ENCODE data around the gene ALG6. TPM values are rescaled to one million over a fixed set of nuclear protein-coding genes. Genes with fewer than 3 reads are reported as not detected.
A peak's percentile ranks its signal among the peaks of the same experiment; 100 is the strongest.
"Not testable (repeated sequence)": the region's sequence is repeated elsewhere in the genome, so short reads cannot be mapped to it uniquely, and the experiment has no call there.

Gene ALG6
- total RNA-seq, 1 experiment from 2014 or later: 15.8 TPM

DNA sequence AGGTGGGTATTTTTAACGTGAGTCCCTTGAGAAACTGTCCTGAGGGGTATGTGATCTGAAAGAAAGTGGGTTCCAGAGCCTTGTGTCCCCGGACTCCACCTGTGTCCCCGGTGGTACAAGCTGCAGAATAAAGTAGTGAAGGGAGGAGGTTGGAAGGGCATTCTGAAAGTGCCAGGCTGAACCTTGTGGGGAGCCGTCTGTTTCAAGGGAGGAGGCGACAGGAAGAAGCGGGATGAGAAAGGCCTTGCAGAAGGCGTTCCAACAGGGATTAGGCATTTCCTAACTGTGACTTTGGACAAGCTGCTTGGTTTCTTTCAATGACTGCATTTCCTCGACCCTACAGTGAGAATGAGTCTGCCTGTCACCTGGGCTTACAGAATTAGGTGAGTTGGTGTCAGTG, 39.3 kb upstream of the ALG6 start:
- DNase-seq (ENCODE audit: low read depth): no peak

DNA sequence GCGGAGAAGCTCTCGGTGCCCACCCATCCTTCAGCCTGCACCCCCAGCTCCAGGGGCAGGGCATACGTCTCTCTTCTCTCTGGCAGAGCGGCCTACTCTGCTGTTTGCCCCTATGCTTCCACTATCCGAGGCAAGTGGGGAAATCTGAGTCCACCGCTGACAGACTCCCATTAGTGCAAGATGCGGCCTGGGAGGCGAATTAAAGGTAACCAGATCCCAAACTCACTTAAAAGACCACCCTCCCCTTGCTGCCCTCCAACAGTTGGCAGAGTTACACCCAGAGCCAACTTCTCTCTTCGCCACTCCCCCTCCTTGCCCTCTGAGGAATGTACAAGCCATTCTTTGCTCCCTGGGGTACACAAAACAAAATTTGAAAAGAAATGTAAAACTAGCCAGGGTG, 38.6 kb upstream of the ALG6 start:
- DNase-seq (ENCODE audit: low read depth): no peak

DNA sequence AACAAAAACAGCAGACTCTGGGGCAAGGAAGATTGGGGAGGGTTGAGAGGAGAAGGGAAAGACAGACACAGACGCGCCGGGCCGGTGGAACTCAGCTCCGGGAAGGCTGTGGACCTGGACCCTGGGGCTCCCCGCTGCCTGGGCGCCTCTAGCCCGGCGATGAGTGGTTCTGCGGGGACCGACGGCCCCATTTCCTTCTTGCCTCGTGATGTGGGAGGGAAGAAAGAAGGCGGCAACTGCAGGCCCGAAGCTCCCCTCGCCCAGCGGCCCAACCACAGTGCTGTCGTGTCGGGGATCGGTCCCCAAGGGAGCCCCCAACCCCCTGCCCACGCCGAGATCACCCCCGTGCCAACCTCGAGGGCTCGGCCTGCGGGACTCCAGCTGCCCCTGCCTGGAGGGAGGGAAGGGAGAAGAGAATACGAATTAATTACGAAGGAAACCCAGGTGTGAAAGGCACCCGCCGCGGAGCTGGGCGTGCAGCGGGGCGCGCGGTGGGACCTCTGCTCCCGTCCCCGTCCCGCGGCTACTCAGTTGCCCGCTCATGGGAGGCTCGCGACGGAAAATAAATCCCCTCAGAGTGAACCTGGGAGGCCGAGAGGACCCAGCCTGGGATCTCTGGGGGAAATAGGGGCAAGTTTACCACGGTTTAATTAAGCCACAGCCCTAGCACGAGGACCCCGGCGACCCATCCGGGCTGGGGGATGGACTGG, 37.7 kb upstream of the ALG6 start:
- no peak for DNase-seq (ENCODE audit: low read depth)

DNA sequence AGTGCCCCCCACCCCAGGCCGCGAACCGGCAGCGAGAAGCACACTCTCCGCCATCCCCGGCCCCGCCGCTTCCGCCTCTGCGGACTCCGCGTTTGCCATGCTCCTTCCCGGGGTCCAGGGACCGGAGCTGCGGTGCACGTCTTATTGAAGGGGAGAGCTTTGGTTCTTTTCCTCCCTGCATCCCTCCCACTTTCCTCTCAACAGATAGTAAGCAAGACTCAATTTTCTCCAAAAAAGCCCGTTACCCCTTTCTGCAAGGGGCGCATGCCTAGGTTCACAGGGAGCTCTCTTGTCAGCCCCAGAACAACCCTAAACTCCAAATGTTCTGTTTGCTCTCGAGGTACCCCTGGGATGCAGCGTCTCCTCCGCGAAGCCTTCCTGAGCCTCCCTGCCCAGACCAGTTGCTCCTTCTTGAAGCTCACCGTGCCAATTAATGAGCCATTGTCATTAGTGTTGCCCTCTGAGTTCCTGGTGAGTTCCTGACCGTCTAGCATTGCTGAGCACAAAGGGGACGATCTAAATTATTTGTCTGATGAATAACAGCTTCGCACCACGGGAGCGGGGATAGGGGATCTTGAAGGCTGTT, 37.0 kb upstream of the ALG6 start:
- DNase-seq (ENCODE audit: low read depth): no peak

DNA sequence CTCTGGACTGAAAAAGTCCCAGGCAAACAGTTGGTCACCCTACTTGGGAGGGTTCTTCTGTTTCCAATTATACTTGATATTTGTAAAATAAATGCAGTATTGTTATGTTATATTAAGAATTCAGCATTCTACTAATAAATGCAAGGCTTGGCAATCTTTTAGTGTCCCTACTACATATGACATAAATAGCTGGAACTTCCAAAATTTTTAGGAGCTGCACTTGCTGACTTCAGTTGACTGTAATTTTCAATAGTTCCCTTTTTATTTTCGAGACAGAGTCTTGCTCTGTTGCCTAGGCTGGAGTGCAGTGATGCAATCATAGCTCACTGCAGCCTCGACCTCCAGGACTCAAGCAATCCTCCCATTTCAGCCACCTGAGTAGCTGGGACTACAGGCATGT, 25.0 kb upstream of the ALG6 start:
- no peak for DNase-seq (ENCODE audit: low read depth)

DNA sequence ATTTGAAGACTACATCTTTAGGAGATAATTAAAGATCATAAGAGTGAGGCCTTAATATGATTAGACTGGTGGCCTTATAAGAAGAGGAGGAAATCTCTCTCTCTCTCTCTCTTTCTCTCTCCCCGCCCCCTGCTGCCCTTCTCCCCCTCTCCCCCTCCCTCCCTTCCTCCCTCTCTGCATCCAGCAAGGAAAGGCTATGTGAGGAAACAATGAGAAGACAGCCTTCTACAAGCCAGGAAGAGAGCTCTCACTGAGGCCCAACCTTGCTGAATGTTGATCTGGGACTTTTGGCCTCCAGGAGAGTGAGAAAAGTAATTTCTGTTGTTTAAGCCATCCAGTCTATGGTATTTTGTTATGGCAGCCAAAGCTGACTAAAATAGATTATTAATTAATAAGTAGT, 23.5 kb upstream of the ALG6 start:
- DNase-seq (ENCODE audit: low read depth): no peak

DNA sequence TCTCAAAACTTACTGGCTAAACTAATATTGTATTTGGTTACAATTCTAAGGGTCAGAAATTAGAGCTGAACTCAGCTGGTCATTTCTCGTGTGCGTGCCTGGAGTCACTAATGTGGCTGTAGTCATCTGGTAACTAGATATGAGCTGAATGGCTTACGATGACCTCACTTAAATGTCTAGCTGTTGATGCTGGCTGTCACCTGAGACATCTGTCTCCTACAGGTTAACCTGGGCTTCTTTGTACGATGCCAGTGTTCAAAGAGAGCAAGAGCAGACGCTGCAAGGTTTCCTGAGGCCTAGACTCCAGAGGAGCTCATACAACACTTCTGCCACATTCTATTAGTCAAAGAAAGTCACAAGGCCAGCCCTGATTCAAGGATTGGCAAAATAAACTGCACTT, 17.1 kb upstream of the ALG6 start:
- DNase-seq (ENCODE audit: low read depth): no peak

DNA sequence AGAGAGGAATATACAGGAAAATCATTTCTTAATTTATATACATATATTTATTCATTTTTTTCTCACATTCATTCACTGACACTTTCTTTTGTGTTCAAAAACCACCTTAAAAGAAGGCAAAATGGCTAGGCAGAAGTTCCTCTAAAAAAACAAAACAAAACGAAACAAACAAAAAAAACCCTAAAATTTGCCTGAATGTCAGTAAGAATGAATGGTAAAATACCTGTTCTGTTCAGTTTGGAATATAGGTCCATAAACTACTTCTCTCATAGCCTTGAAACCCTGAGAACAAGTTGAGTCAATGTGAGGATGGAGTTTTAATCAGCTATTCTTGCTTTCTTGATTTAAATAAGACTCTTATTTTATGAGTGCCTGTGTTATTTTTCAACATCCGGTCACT, 14.7 kb upstream of the ALG6 start:
- DNase-seq (ENCODE audit: low read depth): no peak

DNA sequence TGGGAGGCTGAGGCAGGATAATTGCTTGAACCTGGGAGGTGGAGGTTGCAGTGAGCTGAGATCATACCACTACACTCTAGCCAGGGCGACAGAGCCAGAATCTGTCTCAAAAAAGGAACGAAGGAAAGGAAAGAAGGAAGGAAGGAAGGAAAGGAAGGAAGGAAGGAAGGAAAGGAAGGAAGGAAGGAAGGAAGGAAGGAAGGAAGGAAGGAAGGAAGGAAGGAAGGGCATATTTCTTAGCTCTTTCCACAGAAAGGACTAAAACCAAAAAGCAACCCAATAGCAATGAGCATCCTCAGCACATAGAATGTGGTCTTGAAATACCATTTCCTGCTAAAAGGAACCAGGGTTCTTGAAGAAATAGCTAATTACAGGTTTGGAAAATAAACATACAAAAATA, 11.2 kb upstream of the ALG6 start:
- DNase-seq (ENCODE audit: low read depth): not testable (repeated sequence)

DNA sequence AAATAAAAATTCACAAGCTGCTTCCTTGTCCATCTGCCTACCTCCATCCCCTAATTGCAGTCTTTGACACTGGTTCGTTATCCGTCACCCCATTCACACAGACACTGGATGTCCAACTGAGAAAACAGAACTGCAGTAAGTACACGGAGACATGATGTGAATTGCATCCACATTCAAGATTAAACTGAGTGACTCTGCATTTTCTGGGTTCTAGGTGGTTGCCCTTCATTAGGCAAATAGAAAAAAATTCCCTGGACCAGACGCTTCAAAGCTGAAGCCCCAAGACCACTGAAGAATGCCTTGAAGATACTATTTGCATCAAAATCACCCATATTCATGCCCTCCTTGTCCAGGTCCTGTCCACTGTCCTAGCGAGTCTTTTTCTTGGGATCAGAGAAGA, 7.9 kb upstream of the ALG6 start:
- DNase-seq (ENCODE audit: low read depth): no peak

DNA sequence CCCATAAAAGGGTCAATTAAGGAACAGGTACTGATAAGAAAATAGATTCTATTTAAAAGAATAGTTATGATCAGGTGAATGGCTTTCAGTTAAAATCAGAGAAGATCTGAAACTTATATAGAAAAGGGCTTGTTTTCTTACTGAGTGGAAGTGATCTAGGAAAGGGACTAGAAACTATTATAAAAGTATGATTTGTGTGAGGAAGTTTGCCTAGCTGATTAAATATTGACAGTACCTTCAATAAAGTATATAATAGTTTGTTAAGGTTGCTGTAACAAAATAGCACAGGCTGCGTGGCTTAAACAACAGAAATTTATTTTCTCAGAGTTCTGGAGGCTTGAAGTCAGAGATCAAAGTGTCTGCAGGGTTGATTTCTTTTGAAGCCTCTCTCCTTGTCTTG, 5.4 kb upstream of the ALG6 start:
- DNase-seq (ENCODE audit: low read depth): no peak

DNA sequence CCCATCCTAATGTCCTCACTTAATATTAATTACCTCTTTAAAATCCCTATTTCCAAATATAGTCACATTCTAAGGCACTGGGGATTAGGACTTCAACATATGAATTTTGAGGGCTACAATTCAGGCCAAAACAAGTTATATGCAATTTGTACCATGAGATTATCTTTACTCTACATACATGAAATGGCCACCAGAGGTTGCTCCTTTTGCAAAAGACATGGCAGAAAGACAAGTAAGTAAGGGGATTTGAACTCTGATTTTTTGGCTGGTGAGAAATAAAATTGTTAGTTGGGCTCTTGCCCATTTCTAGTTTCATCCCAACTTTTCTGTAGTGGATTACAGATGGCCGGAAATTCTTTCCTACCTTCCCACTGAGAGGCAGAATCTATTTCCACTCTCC, 4.8 kb upstream of the ALG6 start:
- DNase-seq (ENCODE audit: low read depth): no peak

DNA sequence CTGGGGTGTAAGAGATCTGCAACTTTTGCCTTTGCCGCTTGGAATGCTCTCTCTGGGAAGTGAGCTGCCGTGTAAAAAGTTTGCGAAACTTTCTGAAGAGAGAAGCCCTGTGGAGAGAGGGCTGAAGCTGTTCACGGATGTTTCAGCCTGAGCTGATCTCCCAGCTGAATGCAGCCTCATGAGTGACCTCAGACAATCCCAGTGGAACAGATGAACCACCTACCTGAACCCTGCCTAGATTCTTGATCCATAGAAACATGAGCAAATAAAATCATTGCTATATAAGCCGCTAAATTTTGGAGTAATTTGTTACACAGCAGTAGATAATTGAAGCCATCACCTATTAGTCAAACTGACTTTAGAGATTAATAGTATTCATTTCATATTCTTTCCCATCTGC, 4.4 kb upstream of the ALG6 start:
- DNase-seq (ENCODE audit: low read depth): no peak

DNA sequence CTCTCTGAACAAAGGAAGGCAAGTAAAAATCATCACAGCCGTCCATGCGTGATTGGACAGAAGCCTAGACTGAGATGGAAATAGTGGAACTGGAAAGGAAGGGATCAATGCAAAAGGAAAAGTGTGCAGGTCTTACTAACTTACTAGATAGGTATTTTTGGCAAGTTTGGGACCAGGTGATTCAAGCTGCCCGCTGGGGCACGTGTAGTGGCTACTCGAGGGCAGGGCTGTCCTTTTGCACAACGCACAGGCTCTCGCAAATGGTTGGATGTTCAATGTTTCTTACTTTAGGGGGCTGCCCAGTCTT, 566 bp upstream of the ALG6 start:
- DNase-seq (ENCODE audit: low read depth): no peak

DNA sequence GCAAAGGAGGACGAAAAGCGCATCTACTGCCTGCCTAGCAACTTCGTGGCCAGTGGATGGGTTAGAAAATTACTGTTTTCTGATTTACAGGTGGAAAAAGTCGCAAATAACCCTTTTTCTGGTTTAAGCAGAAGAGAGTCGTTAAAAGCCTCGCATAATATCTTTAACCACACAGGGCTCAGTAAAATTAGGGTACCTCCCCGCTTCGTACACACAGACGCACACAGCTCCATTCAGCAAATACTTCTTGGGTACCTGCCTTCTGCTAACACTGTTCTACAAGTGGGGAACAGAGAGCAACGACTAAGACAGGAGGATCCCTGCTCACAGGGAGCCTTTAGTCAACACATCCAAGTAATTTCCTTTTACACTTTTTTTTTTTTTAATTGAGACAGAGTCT, 704 bp downstream of the ALG6 start:
- peak; percentile 13 for DNase-seq (ENCODE audit: low read depth)

DNA sequence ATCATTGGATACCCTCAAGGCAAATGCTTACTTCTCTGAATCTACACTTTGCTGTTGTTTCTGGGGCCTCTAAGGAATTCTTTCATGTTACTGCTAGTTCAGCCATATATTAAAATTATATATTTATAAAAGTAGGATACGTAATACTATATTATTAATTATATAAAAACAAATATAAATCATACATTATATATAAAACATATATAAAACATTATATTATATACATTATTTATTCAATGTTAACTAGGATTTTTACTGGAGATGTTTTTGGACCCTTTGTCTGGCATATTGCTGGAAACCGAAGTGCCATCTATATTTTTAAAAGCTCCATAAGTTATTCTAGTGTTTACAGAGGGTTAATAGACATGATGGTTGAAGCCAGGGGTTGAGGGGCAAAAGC, 12.2 kb downstream of the ALG6 start:
- no peak for DNase-seq (ENCODE audit: low read depth)

DNA sequence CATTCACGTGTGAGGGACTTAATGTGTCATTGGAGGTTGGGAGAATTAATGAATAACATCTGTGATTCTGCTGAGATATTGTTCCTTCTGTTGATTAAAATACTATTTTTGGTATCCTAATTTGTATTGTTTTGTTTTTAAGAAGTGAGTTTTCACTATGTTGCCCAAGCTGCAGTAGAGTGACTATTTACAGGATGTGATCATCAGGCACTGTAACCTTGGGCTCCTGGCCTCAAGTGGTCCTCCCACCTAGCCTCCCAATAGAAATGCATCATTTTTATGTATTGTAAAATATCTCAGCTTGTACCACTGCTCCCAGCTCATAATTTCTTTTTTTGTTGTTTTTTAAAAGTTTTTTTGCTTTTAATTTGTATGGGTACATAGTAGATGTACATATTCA, 14.3 kb downstream of the ALG6 start:
- no peak for DNase-seq (ENCODE audit: low read depth)

DNA sequence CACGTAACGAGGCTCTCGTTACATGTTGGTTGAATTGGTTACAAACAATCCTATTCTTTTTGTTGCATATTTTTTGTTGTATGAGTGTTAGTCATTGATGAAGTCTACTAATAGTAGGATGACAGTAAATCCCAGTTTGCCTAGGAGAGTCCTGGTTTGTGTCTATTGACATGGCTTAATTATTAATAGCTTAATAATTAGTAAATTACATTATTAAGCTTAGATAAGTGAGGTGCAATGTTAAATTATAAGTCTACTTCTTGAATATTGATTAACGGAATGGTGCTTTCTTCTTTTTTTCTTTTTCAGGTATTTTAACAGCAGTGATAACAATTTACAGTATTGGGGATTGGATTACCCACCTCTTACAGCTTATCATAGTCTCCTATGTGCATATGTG, 34.5 kb downstream of the ALG6 start:
- no peak for DNase-seq (ENCODE audit: low read depth)

DNA sequence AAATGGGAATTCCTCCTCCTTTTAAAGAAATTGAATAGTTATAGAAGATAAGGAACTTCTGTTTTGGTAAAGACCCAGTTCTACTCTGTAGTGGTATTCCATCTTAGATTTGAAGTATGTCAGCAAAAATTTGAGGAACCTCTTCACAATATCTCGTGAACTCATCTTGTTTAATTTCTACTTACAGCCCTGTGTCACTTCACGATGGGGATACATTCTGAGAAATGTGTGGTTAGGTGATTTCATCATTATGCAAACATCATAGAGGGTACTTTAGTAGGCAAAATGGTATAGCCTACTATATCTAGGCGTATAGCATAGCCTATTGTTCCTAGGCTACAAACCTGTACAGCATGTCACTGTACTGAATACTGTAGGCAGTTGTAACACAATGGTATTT, 36.0 kb downstream of the ALG6 start:
- no peak for DNase-seq (ENCODE audit: low read depth)

DNA sequence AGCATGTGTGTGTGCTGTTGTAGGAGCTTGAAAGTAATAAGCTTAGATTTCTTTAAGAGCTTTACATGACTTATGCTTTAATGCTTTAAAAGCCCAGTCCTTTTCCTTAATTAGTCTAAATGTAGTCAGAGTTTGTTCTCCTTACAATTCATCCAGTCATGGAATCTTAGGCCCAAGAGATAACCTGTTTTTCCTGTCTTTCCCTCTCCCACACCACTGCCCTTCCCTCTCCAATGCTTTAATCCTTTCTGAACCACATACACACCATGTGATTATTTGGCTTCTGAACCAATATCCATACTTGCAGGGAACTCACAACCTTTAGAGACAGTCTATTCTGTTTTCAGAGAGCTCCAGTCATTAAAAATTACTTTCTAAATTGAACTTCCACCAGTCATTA, 37.6 kb downstream of the ALG6 start:
- no peak for DNase-seq (ENCODE audit: low read depth)

DNA sequence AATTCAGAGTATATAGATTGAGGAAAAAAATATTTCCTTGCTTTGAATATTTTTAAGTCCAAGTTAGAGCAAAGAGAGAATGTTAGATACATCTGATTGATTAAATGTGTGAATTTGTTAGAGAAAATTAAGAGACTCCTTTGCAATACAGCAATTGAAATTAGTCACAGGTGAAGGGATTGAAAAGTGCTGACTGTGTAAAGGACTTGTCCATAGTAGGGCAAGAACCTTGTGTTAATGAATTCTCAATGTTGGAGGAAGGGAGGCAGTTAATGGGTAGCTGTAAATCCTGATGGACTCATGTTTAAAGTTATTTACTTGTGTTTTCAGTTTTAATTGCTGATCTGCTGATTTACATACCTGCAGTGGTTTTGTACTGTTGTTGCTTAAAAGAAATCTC, 38.6 kb downstream of the ALG6 start:
- DNase-seq (ENCODE audit: low read depth): no peak

DNA sequence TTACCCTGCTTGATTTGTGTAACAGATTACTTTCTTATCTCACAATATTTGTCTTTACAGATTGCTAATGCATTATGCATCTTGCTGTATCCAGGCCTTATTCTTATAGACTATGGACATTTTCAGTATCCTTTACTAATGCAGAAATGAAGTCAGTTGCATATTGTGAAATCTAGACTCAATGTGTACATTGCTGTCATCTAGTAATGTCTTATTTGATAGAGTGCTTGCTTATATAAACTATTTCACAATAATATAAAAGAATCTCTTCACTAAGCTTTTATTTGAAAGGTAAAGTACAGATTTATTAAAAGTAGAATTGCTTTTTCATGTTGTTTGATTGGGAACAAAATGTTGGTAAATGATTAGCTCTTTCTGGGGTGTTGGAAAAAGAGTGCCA, 39.6 kb downstream of the ALG6 start:
- DNase-seq (ENCODE audit: low read depth): no peak

DNA sequence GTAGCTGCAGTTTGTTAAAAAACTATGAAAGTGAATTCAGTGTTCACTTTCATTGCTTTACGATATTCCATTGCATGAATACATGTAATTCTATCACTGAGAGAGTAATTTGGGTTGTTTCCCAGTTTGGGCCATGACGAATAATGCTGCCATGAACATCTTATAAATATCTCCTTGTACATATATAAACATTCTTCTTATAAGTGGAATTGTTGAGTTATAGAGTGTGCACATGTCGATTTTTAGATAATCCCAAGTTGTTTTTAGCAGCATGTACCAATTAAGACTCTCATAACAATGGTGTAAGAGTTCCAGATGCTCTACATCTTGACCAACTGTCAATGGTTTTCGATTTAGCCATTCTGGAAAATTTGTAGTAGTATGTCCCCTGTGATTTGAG, 40.9 kb downstream of the ALG6 start:
- DNase-seq (ENCODE audit: low read depth): no peak

DNA sequence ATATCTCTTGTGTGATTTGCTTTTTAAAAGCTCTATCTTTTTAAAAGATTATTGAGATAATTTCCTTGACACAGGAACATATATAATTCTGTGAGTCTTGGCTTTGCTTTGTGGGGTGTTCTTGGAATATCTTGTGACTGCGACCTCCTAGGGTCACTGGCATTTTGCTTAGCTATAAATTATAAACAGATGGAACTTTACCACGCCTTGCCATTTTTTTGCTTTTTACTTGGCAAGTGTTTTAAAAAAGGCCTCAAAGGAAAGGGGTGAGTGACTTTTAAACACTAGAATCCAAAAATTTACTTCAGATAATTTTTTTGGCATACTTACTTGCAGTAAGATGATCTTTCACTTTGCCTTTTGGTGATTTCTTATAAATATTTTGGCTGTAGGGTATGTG, 43.6 kb downstream of the ALG6 start:
- no peak for DNase-seq (ENCODE audit: low read depth)
